MM.1S (cell line): ENCODE results near the gene OPRL1.
"Not testable (repeated sequence)": the region's sequence is repeated elsewhere in the genome, so short reads cannot be mapped to it uniquely, and the experiment has no call there.

Source experiments
- CTCF ChIP-seq: fragments of 300-600 bp; sonication (generic); IDR thresholded peaks from 2 replicates; pipeline ENCODE4 v1.5.1; 2016; ENCODE audit warnings: antibody characterized with exemption, low read length, mixed read lengths
- EZH2 ChIP-seq: fragments of 300-600 bp; sonication (generic); optimal IDR thresholded peaks from 2 replicates; pipeline ENCODE3; 2017; ENCODE audit warnings: low read depth, mild to moderate bottlenecking, antibody characterized with exemption, low read length, mixed read lengths

GRCh38 chr20:64088586-64088985, 8.7 kb downstream of the OPRL1 start:
- TF ChIP-seq CTCF, EZH2: not testable (repeated sequence)
